NCI-H146 treated with DMSO at 0.1 percent for 48 hours (cell line): Measurements from ENCODE around the gene TP53I3.
"Not testable (repeated sequence)": the region's sequence is repeated elsewhere in the genome, so short reads cannot be mapped to it uniquely, and the experiment has no call there.

Source experiments
- DNase-seq: peaks from one replicate; lab custom pipeline; 2025; ENCODE audit not compliant: unreplicated experiment; lab: John Stamatoyannopoulos, UW

The TP53I3 gene, protein sequence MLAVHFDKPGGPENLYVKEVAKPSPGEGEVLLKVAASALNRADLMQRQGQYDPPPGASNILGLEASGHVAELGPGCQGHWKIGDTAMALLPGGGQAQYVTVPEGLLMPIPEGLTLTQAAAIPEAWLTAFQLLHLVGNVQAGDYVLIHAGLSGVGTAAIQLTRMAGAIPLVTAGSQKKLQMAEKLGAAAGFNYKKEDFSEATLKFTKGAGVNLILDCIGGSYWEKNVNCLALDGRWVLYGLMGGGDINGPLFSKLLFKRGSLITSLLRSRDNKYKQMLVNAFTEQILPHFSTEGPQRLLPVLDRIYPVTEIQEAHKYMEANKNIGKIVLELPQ

DNA sequence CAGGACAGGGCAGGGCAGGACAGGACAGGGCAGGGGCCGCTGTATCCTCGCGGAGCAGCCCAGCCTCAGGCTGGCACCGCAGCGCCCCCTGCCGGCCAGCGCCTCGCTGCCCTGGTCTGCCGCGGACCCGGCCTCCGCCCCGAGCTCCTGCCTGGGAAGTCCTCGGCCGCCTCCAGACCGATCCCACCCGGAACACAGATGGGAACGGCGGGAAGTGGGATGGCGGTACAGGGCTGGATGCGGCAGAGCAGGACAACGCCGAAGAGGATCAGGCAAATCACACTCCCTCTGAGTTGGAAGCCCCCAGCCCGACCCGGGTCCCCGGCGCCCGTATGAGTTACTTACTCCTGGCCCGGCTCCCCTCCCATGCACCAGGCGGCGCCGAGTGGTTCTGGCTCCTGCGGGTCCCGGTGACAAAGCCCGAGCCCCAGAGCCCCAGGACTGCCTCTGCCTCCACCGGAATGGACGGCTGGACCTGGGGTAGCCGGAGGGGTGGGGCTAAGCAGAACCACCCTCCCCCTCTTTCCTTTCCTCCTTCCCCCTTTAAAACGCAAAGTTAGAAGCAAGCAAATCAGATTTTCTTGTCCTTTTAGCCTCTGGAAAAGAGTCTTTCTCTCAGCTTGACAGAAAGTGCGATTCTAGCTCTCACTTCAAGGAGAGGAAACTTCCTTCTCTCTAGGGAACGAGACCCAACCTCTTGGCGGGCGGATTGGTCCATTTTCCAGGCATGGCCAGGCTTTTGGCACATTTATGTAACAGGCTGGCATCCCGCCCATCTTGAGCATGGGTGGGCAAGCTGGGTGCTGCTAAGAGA is at the start of gene TP53I3:
TSS of gene TP53I3 (minus strand) at position 449 of the 814 bp plus-strand sequence. CDS start 508 bp downstream, outside the sequence.
- DNase-seq, result peak; percentile 82

DNA sequence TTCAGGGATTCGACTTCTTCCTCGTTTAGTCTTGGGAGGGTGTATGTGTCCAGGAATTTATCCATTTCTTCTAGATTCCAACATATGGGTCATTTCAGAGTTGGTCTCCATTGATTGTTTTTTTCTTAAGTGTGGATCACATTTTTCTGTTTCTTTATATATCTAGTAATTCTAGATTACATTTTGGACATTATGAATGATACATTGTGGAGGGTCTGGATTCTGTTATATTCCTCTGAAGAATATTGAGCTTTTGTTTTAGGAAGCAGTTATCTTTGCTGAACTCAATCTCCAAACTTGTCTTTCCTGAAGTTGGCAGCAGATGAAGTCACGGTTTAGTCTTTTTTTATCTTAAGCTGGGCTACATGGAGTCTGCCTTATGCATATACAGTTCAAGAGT is 47.9 kb upstream of the TP53I3 start:
- no peak for DNase-seq

DNA sequence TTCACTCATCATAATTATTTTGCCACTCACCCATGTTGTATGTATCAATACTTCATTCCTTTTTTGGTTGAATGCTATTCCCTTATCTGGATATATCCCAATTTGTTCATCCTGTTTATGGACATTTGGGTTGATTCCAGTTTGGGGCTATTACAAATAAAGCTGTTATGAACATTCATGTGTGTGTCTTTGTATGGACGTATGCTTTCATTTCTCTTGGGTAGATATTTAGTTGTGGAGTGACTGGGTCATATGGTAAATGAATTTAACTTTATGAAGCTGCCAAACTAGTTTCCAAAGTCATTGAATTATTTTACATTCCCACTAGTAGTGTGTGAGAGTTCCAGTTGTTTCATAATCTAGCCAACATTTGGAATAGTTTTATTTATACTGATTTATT is 41.3 kb upstream of the TP53I3 start:
- DNase-seq, result no peak

DNA sequence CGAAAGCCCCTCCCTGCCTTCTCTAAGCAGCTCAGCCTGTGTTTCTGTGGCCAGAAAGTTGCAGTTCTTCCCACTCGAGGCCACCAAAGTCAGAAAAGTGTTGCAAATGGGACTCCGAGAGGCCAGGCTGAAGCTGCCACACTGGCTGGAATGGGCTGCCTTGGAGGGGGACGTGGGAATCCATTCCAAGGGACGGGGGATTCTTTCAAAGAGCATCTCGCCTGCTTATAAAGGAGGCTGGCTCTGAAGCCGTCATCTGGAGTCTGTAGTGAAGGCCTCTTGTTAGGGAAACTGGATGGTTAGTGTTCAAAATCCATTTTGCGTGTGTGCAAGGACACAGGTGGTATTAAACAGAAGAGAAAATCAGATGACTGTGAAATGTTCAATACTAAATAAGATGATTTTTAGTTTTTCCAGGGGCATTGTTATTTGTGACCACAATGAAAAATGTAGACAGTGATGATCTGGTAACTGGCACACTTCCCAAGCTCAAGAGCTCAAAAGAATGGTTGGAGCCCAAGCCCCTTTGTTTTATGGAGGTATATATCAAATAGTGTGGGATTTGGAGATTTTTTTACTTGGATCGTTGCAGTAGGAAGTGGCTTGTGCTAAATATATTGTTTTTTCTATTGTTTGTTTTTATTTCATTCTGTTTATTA is 39.4 kb upstream of the TP53I3 start:
- peak; percentile 46 for DNase-seq

DNA sequence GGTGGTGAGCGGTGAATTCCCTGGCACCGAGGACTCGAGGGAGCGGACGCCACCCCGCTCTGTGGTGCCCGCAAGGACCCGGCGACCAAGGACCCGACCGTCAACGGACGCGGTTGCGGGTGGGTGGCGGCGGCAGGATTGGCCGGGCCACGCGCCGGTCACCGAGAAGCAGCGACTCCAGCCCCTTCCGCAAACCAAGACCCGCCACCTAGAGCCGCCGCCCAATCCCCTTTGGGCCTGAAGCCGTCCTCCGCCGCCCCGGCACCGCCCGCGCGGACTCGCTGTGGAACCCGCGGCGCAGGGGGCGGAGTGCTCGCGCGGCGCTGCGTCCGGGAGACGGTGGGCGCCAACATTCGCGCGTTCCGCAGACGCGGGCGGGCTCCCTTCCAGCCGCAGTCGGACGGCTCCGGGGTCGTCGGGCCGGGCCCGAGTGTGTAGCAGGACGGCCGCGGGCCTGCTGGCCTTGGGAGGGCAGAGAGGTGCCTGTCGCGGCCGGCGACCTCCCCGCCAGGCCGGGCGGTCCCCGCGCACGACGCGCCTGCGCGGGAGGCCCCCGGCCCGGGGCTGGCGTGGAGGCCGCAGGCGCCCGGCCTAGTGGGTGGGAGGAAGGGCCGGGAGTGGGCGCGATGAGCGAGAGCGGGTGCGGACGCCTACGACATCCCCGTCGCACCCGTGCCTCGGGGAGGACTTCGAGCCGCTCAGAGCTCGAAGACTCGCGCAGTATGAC is 38.7 kb upstream of the TP53I3 start, which contains the start of the genes FAM228B and PFN4:
TSS of gene FAM228B (plus strand) at position 275 of the 727 bp plus-strand sequence. CDS start 893 bp downstream, outside the sequence.
TSS of gene PFN4 (minus strand) at position 140 of the 727 bp plus-strand sequence. CDS start 799 bp downstream, outside the sequence.
- DNase-seq, result peak; percentile 72

DNA sequence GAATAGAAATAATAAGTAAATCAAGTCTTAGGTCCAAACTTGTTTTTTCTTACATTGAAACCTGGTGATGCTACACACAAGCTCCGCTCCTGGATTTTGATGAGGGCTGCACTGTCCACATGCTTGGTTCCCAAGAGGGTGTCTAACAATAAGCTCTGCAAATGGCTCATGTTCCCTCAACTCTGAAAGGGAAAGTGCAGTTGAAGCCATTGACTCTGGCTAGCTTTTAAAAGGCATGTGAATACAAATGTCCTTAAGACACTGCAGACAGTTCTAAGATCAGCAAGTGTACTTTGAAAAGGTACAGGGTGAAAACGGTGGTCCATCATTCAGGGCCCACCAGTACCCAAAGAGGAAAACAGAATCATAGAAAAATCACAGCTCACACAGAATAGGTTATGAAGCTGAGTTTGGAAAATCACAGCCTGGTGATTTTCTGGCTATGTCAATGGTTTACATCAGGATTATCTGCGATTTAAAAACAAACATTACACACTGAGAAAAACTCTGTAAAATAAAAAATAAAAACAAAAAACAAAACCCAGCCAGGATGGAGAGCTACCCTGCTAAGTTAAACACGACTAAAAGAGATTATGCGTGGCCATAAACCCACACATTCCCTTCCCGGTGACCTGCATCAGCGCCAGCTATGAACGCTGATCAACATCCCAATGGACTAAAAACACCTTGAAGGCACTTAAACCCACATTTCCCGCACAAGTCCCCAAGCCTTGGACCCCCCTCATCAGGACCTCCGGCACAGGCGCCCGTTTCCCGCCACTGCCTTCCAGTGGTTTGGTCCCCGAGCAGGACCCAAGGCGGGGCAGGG is 37.9 kb upstream of the TP53I3 start:
- no peak for DNase-seq

DNA sequence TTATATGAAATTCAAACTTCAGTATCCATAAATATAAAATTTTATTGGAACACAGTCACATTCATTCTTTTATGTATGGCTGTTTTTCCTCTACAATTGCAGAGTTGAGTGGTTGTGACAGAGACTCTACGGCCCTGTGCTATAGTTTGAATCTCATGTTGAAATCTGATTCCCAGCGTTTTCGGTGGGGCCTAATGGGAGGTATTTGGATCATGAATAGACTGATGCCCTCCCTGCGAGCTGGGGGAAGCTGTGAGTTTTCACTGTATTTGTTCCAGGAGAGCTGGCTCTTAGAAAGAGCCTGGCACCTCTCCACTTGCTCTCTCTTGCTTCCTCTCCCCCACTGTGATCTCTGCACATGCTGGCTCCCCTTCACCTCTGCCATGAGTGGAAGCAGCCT is 36.8 kb upstream of the TP53I3 start:
- DNase-seq, result no peak

DNA sequence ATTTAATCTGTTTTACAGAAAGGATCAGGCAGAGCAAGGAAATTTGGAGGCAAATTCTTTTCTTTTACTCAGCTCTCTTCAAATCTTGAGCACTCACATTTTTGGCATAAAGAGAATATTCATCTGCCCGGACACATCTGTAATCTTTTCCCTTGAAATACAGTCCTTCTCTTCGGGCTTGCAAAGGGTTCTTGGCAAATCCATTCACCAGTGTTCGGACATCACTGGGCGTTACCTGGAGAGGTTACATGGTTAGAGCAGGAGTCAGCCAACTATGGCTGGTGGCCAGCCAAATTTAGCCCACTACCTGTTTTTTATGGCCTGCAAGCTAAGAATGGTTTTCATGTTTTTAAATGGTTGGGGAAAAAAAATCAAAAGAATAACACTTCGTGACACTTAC is 36.4 kb upstream of the TP53I3 start:
- DNase-seq, result no peak

DNA sequence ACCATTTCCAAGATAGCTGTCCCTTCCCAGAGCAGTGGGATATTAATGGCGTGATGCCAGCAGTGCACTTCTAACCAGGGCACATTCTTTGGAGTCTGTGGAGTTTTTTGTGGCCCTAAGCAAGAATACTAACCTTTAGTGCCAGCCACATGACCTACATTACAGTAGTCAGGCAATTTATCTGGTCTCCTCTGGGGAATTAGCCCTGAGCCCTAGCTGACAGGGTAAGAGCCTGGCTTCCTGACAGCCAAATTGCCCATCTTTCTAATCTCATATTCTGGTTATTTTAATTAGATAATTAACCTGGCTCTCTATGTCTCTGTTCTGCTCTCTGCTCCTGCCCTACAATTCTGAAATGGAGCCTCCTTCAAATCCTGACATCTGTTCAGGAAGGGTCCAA is 33.3 kb upstream of the TP53I3 start:
- DNase-seq, result no peak

DNA sequence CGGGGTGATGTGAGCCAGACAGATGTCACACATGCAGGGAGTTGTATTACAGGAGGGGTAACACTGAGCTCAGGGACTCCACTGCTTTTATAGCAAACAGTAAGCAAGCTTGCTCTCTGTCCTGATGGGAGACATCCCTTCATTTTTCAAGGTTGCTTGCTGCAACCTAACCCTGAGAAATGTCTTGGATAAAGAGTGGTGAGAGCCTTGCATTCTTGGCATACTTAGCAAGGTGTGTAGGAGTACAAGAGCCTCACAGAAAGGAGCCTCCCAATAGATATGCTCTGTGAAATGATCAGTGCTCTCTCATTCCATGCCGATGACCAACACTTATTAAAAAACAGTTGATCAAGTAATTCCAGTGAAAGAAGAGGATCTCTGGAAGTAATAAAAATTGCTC is 30.4 kb upstream of the TP53I3 start:
- DNase-seq, result no peak

DNA sequence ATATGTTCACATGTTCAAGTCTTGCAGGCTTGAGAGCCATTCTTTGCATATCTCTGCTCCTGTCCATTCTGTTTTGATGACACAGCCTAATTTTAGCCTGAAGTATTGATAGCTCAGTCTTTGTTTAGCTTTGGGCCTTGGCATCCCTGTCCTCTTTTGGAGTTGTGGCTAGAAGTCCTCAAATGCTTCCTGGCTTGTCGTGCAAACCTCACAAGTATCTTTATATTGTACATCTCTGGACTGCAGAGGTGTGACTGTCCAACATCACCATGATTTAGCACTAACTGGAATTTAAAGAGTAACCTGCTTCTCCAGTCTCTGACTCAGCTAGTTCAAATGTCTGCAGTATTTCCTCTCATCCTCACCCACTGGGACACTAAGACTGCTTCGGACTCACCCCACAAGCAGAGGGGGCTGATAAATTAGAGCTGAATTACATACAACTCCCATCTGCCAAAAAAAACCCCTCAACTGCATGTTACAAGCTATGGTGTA is 26.8 kb upstream of the TP53I3 start:
- DNase-seq, result no peak

DNA sequence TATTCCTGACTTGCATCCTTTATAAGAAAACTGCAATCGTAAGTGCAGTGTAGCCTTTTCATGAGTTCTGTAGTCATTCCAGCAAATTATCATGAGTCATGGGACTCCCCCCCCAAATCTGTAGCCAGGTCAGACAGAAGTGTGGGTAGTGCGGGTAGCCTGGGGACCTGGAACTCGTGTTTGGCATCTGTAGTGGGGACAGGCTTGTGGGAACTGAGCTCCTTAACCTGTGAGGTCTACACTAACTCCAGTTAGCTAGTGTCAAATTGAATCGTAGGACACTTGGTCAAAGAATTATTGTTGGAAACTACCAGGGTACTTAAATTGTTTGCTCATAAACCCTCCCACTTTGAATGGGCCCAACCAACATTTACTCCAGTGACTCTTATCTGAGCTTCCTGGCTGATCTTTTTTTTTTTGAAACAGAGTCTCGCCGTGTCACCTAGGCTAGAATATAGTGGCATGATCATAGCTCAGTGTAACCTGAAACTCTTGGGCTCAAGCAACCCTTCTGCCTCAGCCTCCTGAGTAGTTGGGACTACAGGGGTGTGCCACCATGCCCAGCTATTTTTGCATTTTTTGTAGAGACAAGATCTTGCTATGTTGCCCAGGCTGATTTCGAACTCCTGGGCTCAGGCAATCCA is 26.1 kb upstream of the TP53I3 start:
- DNase-seq, result no peak

DNA sequence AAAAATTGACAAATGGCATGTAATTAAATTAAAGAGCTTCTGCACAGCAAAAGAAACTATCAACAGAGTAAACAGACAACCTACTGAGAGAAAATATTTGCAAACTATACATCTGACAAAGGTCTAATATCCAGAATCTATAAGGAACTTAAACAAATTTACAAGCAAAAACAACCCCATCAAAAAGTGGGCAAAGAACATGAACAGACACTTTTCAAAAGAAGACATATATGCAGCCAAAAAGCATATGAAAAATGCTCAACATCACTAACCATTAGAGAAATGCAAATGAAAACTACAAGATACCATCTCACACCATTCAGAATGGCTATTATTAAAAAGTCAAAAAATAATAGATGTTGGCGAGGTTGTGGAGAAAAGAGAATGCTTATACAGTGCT is 24.8 kb upstream of the TP53I3 start:
- not testable (repeated sequence) for DNase-seq

DNA sequence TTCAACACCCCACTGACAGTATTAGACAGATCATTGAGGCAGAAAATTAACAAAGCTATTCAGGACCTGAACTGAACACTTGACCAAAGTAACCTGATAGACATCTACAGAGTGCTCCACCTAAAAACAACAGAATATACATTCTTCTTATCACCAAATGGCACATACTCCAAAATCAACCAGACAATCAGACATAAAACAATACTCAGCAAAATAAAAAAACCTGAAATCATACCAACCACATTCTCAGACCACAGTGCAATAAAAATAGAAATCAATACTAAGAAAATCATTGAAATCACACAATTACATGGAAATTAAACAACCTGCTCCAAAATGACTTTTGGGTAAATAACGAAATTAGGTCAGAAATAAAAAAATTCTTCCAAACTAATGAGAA is 22.7 kb upstream of the TP53I3 start:
- DNase-seq, result no peak

DNA sequence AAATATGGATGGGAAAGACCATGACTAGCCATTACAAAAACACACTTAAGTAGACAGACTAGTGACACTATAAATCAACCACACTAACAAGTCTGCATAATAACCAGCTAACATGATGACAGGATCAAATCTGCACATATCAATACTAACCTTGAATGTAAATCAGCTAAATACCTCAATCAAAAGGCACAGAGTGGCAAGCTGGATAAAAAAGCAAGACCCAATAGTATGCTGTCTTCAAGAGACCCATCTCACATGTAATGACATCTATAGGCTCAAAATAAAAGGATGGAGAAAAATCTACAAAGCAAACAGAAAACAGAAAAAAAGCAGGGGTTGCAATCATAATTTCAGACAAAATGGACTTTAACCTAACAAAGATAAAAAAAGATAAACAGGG is 22.2 kb upstream of the TP53I3 start:
- DNase-seq, result no peak

DNA sequence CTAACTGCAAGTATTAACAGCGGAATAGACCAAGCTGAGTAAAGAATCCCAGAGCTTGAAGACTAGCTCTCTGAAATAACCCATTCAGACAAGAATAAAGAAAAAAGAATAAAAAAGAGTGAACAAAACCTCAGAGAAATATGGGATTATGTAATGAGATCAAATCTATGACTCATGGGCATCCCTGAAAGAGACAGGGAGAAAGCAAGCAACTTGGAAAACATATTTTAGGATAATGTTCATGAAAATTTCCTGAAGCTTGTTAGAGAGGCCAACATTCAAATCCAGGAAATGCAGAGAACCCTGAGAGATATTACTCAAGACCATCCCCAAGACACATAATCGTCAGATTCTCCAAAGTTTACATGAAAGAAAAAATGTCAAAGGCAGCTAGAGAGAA is 21.2 kb upstream of the TP53I3 start:
- DNase-seq, result no peak

DNA sequence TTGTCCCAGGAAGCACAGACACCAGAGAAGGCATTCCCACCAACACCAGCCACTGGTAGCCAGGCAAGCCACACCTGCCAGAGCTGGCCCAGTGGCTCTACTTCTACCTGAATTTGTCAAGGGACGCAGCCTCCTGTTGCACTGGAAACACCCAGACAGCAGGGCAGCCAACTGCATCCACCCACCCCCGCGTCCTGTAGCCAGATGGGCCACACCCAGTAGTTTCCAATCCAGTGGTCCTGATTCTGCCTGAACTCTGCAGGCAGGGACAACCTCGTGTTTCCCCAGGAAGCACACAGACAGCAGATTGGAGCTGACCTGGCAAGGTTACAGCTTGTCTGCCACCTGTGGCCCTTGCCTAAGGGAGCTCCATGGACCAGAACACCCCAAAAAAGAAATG is 20.3 kb upstream of the TP53I3 start:
- DNase-seq, result no peak

DNA sequence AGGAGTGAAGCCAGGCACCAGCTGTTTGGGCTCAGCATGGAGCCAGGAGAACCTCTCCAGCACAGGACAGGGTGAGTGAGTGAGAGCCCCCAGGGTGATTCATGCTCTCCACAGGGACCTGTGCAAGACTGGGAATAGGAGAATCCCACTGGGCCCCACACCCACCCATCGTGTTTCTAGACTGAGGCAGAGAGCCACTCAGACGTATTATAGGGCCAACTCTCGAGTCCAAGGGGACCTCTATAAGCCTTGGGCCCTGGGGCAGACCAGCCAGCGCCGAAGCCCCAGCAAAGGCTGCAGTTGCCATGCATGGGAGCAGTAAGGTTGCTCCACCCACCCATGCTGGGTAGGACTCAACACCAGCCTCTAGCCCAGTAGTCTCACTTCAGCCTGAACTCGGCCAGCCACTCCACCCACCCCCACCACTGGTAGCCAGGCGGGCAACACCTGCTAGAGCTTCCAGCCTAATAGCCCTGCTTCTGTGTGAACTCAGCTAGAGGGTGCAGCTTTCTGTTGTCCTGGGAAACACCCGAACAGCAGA is 19.5 kb upstream of the TP53I3 start:
- no peak for DNase-seq

DNA sequence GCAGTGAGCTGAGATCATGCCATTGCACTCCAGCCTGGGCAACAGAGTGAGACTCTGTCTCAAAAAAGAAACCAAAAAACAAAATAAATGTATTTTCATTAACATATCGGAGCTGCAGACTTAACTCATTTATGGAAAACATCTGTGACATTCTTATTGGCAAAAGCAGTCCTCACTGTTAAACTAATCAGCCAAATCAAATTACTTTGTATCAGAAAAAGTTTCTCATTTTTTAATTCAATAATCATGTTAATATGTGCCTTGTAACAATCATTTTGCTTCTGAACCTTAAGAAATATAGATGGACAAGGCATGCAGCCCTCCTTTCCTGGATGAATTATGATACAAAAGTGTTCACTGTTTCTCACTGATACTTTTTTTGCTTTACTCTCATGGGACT is 18.0 kb upstream of the TP53I3 start:
- DNase-seq, result no peak
